ENCODE data around the gene SLC4A9.

Gene SLC4A9

DNA sequence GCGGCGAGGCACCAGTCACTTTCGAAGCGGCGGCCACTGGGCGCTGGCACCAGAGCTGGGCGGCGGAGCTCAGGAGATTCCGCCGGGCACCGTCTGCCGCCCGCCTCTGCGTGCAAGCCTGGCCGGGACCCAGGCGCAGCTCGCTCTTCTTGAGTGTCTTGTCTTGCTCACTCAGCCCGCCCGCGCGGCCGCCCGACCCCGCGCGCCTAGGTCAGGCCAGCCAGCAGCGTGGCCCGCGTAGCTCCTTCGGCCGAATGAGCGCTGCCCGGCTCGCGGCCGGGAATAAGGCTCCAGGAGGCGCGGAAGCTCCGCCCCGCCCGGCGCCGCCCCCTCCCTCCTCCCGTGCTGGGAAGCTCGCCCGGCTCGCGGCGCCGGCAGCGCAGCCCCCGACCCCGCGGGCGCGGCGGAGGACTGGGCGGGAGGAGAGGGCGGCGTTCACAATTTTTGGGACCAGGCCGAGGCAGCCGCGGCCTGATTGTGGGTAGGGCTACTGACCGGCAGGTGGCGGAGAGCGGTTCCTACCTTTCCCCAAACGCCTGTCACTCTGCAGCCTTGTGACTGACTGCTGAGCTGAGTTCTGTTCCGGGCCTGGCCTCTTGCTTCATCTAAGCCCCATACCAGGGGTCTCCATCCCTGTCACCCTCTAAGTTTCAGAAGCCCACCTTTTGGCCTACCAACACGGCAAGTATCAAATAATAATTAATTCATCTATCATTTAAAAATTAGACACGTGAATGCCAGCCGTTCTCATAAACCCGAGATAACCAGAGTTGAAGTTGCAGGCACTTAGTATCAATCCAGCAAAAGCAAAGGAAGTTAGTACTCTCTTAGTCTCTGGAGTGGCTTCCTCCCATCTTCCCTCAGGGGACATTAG, 13.4 kb upstream of the SLC4A9 start, which contains the start of gene HBEGF (continued):
- TF ChIP-seq, protein P1, sequence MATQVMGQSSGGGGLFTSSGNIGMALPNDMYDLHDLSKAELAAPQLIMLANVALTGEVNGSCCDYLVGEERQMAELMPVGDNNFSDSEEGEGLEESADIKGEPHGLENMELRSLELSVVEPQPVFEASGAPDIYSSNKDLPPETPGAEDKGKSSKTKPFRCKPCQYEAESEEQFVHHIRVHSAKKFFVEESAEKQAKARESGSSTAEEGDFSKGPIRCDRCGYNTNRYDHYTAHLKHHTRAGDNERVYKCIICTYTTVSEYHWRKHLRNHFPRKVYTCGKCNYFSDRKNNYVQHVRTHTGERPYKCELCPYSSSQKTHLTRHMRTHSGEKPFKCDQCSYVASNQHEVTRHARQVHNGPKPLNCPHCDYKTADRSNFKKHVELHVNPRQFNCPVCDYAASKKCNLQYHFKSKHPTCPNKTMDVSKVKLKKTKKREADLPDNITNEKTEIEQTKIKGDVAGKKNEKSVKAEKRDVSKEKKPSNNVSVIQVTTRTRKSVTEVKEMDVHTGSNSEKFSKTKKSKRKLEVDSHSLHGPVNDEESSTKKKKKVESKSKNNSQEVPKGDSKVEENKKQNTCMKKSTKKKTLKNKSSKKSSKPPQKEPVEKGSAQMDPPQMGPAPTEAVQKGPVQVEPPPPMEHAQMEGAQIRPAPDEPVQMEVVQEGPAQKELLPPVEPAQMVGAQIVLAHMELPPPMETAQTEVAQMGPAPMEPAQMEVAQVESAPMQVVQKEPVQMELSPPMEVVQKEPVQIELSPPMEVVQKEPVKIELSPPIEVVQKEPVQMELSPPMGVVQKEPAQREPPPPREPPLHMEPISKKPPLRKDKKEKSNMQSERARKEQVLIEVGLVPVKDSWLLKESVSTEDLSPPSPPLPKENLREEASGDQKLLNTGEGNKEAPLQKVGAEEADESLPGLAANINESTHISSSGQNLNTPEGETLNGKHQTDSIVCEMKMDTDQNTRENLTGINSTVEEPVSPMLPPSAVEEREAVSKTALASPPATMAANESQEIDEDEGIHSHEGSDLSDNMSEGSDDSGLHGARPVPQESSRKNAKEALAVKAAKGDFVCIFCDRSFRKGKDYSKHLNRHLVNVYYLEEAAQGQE (tag by site-specific recombination; IDR thresholded peaks at IDR 0.05): peak; percentile 1; the same call in 1 of the 2 replicates
- TF ChIP-seq MZF1 (tag by site-specific recombination; IDR thresholded peaks at IDR 0.05; ENCODE audit: borderline replicate concordance): no peak
- peak; percentile 64; the same call in 1 of the 2 replicates for TF ChIP-seq KLF16 (tag by site-specific recombination; IDR thresholded peaks at IDR 0.05)
- TF ChIP-seq, protein P2, sequence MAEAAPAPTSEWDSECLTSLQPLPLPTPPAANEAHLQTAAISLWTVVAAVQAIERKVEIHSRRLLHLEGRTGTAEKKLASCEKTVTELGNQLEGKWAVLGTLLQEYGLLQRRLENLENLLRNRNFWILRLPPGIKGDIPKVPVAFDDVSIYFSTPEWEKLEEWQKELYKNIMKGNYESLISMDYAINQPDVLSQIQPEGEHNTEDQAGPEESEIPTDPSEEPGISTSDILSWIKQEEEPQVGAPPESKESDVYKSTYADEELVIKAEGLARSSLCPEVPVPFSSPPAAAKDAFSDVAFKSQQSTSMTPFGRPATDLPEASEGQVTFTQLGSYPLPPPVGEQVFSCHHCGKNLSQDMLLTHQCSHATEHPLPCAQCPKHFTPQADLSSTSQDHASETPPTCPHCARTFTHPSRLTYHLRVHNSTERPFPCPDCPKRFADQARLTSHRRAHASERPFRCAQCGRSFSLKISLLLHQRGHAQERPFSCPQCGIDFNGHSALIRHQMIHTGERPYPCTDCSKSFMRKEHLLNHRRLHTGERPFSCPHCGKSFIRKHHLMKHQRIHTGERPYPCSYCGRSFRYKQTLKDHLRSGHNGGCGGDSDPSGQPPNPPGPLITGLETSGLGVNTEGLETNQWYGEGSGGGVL (tag by site-specific recombination; IDR thresholded peaks at IDR 0.05): 0 out of 2 replicates have a peak, but pooled peaks have one; percentile 7
- TF ChIP-seq ZNF394 (tag by site-specific recombination; IDR thresholded peaks at IDR 0.05; ENCODE audit: borderline replicate concordance): peak; percentile 38; the same call in 1 of the 2 replicates
- TF ChIP-seq ZNF596 (tag by site-specific recombination; IDR thresholded peaks at IDR 0.05): no peak
- TF ChIP-seq ZSCAN23 (tag by site-specific recombination; IDR thresholded peaks at IDR 0.05): no peak
- TF ChIP-seq ZNF133 (tag by site-specific recombination; IDR thresholded peaks at IDR 0.05): no peak
- TF ChIP-seq OSR2 (tag by site-specific recombination; IDR thresholded peaks at IDR 0.05): no peak
- TF ChIP-seq, protein P3, sequence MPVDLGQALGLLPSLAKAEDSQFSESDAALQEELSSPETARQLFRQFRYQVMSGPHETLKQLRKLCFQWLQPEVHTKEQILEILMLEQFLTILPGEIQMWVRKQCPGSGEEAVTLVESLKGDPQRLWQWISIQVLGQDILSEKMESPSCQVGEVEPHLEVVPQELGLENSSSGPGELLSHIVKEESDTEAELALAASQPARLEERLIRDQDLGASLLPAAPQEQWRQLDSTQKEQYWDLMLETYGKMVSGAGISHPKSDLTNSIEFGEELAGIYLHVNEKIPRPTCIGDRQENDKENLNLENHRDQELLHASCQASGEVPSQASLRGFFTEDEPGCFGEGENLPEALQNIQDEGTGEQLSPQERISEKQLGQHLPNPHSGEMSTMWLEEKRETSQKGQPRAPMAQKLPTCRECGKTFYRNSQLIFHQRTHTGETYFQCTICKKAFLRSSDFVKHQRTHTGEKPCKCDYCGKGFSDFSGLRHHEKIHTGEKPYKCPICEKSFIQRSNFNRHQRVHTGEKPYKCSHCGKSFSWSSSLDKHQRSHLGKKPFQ (tag by site-specific recombination; IDR thresholded peaks at IDR 0.05): no peak
- TF ChIP-seq, protein P4, sequence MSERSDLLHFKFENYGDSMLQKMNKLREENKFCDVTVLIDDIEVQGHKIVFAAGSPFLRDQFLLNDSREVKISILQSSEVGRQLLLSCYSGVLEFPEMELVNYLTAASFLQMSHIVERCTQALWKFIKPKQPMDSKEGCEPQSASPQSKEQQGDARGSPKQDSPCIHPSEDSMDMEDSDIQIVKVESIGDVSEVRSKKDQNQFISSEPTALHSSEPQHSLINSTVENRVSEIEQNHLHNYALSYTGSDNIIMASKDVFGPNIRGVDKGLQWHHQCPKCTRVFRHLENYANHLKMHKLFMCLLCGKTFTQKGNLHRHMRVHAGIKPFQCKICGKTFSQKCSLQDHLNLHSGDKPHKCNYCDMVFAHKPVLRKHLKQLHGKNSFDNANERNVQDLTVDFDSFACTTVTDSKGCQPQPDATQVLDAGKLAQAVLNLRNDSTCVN (tag by site-specific recombination; optimal IDR thresholded peaks at IDR 0.05): peak; percentile 92
- no peak for TF ChIP-seq ZNF629 (tag by site-specific recombination; IDR thresholded peaks at IDR 0.05)
- TF ChIP-seq SP7 (tag by site-specific recombination; IDR thresholded peaks at IDR 0.05): peak; percentile 53; the same call in 1 of the 2 replicates
- TF ChIP-seq ZNF585B (tag by site-specific recombination; IDR thresholded peaks at IDR 0.05): no peak
- no peak for TF ChIP-seq BCL11B (tag by site-specific recombination; IDR thresholded peaks at IDR 0.05; ENCODE audit: low read depth)
- TF ChIP-seq ZNF239 (tag by site-specific recombination; IDR thresholded peaks at IDR 0.05): 0 out of 2 replicates have a peak, but pooled peaks have one; percentile 41
- no peak for TF ChIP-seq HOXC10 (CRISPR knock-in tag; IDR thresholded peaks at IDR 0.05)
- no peak for TF ChIP-seq HOXA7 (CRISPR knock-in tag; IDR thresholded peaks at IDR 0.05; ENCODE audit: borderline replicate concordance)
- peak; percentile 77; the same call in 1 of the 2 replicates for TF ChIP-seq ZNF2 (tag by site-specific recombination; IDR thresholded peaks at IDR 0.05)
- TF ChIP-seq, protein P5, sequence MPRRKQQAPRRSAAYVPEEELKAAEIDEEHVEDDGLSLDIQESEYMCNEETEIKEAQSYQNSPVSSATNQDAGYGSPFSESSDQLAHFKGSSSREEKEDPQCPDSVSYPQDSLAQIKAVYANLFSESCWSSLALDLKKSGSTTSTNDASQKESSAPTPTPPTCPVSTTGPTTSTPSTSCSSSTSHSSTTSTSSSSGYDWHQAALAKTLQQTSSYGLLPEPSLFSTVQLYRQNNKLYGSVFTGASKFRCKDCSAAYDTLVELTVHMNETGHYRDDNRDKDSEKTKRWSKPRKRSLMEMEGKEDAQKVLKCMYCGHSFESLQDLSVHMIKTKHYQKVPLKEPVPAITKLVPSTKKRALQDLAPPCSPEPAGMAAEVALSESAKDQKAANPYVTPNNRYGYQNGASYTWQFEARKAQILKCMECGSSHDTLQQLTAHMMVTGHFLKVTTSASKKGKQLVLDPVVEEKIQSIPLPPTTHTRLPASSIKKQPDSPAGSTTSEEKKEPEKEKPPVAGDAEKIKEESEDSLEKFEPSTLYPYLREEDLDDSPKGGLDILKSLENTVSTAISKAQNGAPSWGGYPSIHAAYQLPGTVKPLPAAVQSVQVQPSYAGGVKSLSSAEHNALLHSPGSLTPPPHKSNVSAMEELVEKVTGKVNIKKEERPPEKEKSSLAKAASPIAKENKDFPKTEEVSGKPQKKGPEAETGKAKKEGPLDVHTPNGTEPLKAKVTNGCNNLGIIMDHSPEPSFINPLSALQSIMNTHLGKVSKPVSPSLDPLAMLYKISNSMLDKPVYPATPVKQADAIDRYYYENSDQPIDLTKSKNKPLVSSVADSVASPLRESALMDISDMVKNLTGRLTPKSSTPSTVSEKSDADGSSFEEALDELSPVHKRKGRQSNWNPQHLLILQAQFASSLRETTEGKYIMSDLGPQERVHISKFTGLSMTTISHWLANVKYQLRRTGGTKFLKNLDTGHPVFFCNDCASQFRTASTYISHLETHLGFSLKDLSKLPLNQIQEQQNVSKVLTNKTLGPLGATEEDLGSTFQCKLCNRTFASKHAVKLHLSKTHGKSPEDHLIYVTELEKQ (tag by site-specific recombination; IDR thresholded peaks at IDR 0.05; ENCODE audit: borderline replicate concordance): peak; percentile 83; the same call in 1 of the 2 replicates
- no peak for TF ChIP-seq ZNF664 (tag by site-specific recombination; IDR thresholded peaks at IDR 0.05)
- TF ChIP-seq, protein P6, sequence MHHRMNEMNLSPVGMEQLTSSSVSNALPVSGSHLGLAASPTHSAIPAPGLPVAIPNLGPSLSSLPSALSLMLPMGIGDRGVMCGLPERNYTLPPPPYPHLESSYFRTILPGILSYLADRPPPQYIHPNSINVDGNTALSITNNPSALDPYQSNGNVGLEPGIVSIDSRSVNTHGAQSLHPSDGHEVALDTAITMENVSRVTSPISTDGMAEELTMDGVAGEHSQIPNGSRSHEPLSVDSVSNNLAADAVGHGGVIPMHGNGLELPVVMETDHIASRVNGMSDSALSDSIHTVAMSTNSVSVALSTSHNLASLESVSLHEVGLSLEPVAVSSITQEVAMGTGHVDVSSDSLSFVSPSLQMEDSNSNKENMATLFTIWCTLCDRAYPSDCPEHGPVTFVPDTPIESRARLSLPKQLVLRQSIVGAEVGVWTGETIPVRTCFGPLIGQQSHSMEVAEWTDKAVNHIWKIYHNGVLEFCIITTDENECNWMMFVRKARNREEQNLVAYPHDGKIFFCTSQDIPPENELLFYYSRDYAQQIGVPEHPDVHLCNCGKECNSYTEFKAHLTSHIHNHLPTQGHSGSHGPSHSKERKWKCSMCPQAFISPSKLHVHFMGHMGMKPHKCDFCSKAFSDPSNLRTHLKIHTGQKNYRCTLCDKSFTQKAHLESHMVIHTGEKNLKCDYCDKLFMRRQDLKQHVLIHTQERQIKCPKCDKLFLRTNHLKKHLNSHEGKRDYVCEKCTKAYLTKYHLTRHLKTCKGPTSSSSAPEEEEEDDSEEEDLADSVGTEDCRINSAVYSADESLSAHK (tag by site-specific recombination; IDR thresholded peaks at IDR 0.05): no peak
